Prostate gland (tissue), 2 donors: ENCODE measurements around the gene AQP3.

Experiments used
- CTCF ChIP-seq, 4 experiments: fragments of 200-600 bp in 2 of 4; fragments of 450-650 bp in 2 of 4; sonication (generic) in 2 of 4; IDR thresholded peaks; 1 replicate in 3 of 4; 2 replicates in 1 of 4; pipeline ENCODE4 v1.5.1; 2016 to 2019; ENCODE audit warnings: antibody characterized with exemption in 4 of 4, mild to moderate bottlenecking in 2 of 4, moderate library complexity in 2 of 4
- POLR2A ChIP-seq: fragments of 450-650 bp; IDR thresholded peaks from one replicate; pipeline ENCODE4 v1.6.1; 2016; ENCODE audit warnings: antibody characterized with exemption, mild to moderate bottlenecking
- POLR2AphosphoS5 ChIP-seq: sonication (generic); formaldehyde crosslinking; IDR thresholded peaks from one replicate; pipeline ENCODE4 v1.6.1; 2017; ENCODE audit warnings: antibody characterized with exemption

GRCh38 chr9:33471361-33471760, 24.0 kb upstream of the AQP3 start:
- TF ChIP-seq CTCF (IDR thresholded peaks at IDR 0.05) (no peak), POLR2A (no peak), POLR2AphosphoS5 (no peak)
